Transverse colon (tissue), 4 donors: Measurements from ENCODE around the gene ADIPOR2. TPM values are rescaled to one million over a fixed set of nuclear protein-coding genes. Genes with fewer than 3 reads are reported as not detected.

Experiments used
- DNase-seq: peaks from one replicate; pipeline ENCODE4 v3.0.0-alpha.2; 2019
- H3K27ac ChIP-seq, 4 donors: fragments of 200-600 bp; sonication (generic); 2 replicates each; pipeline ENCODE4 v1.5.1; 2016 to 2018; ENCODE audit warnings: inconsistent platforms in 4 of 4
- H3K27me3 ChIP-seq: fragments of 200-600 bp; sonication (generic); 2 replicates; pipeline ENCODE4 v1.5.1; 2017; ENCODE audit warnings: inconsistent platforms
- H3K36me3 ChIP-seq, 4 donors: fragments of 200-600 bp; sonication (generic); 2 replicates each; pipeline ENCODE4 v1.5.1; 2017 to 2019; ENCODE audit warnings: inconsistent platforms in 4 of 4
- H3K4me1 ChIP-seq, 4 donors: fragments of 200-600 bp; sonication (generic); 2 replicates each; pipeline ENCODE4 v1.5.1; 2017 to 2020; ENCODE audit warnings: inconsistent platforms in 4 of 4
- H3K4me3 ChIP-seq, 4 donors: fragments of 200-600 bp; sonication (generic); 1 replicate in 1 of 4; 2 replicates in 3 of 4; pipeline versions ENCODE4 v1.5.1 to v1.6.1; 2017 to 2019; ENCODE audit warnings: inconsistent platforms in 4 of 4
- H3K9me3 ChIP-seq, 2 donors: fragments of 200-600 bp; sonication (generic); 2 replicates each; pipeline ENCODE4 v1.5.1; 2017 to 2019; ENCODE audit warnings: inconsistent platforms in 2 of 2
- CTCF ChIP-seq, 5 experiments: fragments of 200-600 bp in 3 of 5; fragments of 450-650 bp in 2 of 5; sonication (generic) in 3 of 5; IDR thresholded peaks; 1 replicate in 2 of 5; 2 replicates in 3 of 5; pipeline ENCODE4 v1.5.1; 2016 to 2017; ENCODE audit warnings: antibody characterized with exemption in 5 of 5, inconsistent platforms in 3 of 5, mild to moderate bottlenecking in 2 of 5, moderate library complexity in 1 of 5
- EP300 ChIP-seq: sonication (generic); formaldehyde crosslinking; IDR thresholded peaks from one replicate; pipeline ENCODE4 v1.6.1; 2017; ENCODE audit warnings: antibody characterized with exemption, low read depth
- POLR2A ChIP-seq: fragments of 450-650 bp; IDR thresholded peaks from one replicate; pipeline ENCODE4 v1.6.1; 2016; ENCODE audit warnings: antibody characterized with exemption, mild to moderate bottlenecking, moderate library complexity
- POLR2AphosphoS5 ChIP-seq, 3 donors: sonication (generic); formaldehyde crosslinking; IDR thresholded peaks; one replicate each; pipeline ENCODE4 v1.6.1; 2016; ENCODE audit warnings: antibody characterized with exemption in 3 of 3
- WGBS, 2 donors: methylation state at CpG; one replicate each; pipeline ENCODE4 v1.1.5; 2018; ENCODE audit warnings: low coverage in 1 of 2; 5-methylcytosine and 5-hydroxymethylcytosine counted together
- in situ Hi-C, 4 donors: fragments of 200-750 bp; cut with MboI; loops; one replicate each; pipeline versions ENCODE4 v1.15.0 to v1.15.1; 2017; ENCODE audit warnings: low sequenced_read_pairs in 3 of 4, low pct_ligation_motif_present in 1 of 4, low pct_unique_long_range_greater_than_20kb in 1 of 4
- intact Hi-C: fragments of 100-400 bp; cut with DNase I; formaldehyde crosslinking; loops from one replicate; pipeline ENCODE4 v1.15.1; 2023; ENCODE audit warnings: low total_unique reads
- total RNA-seq, 4 donors: library from RNA; depleted of rRNA; stranded (reverse); fragments of >200 nt; gene quantifications; one replicate each; pipeline ENCODE4 v1.1.0, GENCODE V29; 2016

Gene ADIPOR2
- total RNA-seq, 4 donors from 2014 or later, result 27.9 to 74.2 (median 52.1) TPM

- TF ChIP-seq CTCF (IDR thresholded peaks at IDR 0.05) (no peak), EP300 (no peak), POLR2A (no peak), POLR2AphosphoS5 (IDR thresholded peaks at IDR 0.05) (no peak)
- intact Hi-C loops, result no loop called here
- Histone ChIP-seq H3K4me3 (no peak overlapping the region), H3K27ac (no peak overlapping the region), H3K27me3 (peaks cover 54% of the 10 kb centered on the region), H3K4me1 (no peaks in the 10 kb centered on the region), H3K36me3 (no peaks in the 10 kb centered on the region), H3K9me3 (no peaks in the 10 kb centered on the region)
- WGBS, 2 donors, result 51 to 74% methylated on average over 5 to 25 of the region's 25 CpGs
- no peak for DNase-seq
- in situ Hi-C loops, result no loop called here
Observed at GRCh38 chr12:1826867-1827705, 136.2 kb downstream of the ADIPOR2 start.

- intact Hi-C loops (no loop called here), in situ Hi-C loops (no loop called here)
- Histone ChIP-seq H3K4me3 (no peak overlapping the region), H3K36me3 (no peaks in the 10 kb centered on the region), H3K27ac (no peak overlapping the region), H3K4me1 (no peaks in the 10 kb centered on the region), H3K27me3 (peaks cover 51% of the 10 kb centered on the region), H3K9me3 (no peaks in the 10 kb centered on the region)
- TF ChIP-seq POLR2A (no peak), POLR2AphosphoS5 (IDR thresholded peaks at IDR 0.05) (no peak), CTCF (IDR thresholded peaks at IDR 0.05) (no peak), EP300 (no peak)
- no peak for DNase-seq
- WGBS, 2 donors, result 77 to 87% methylated on average over 8 to 38 of the region's 38 CpGs
Observed at GRCh38 chr12:1827826-1828805, 137.2 kb downstream of the ADIPOR2 start.

- intact Hi-C loops (no loop called here), in situ Hi-C loops (no loop called here)
- Histone ChIP-seq H3K4me1 (no peaks in the 10 kb centered on the region), H3K36me3 (no peaks in the 10 kb centered on the region), H3K27me3 (peaks cover 44% of the 10 kb centered on the region), H3K27ac (no peak overlapping the region), H3K9me3 (no peaks in the 10 kb centered on the region), H3K4me3 (no peak overlapping the region)
- TF ChIP-seq CTCF (IDR thresholded peaks at IDR 0.05) (no peak), POLR2A (no peak), EP300 (no peak), POLR2AphosphoS5 (IDR thresholded peaks at IDR 0.05) (no peak)
- 87 to 89% methylated on average over 6 to 16 of the region's 16 CpGs for WGBS, 2 donors
- DNase-seq, result no peak
Observed at GRCh38 chr12:1828856-1829255, 138.0 kb downstream of the ADIPOR2 start.

GRCh38 chr12:1829306-1829900 lies 138.5 kb downstream of the ADIPOR2 start:
- H3K4me1 ChIP-seq, result no peaks in the 10 kb centered on the region
- TF ChIP-seq EP300 (no peak), POLR2AphosphoS5 (IDR thresholded peaks at IDR 0.05) (no peak), CTCF (IDR thresholded peaks at IDR 0.05) (no peak), POLR2A (no peak)
- no peaks in the 10 kb centered on the region for H3K36me3 ChIP-seq
- no peak overlapping the region for H3K27ac ChIP-seq
- DNase-seq, result no peak
- H3K9me3 ChIP-seq, result no peaks in the 10 kb centered on the region
- intact Hi-C loops, result no loop called here
- 81 to 84% methylated on average over 5 to 11 of the region's 11 CpGs for WGBS, 2 donors
- peaks cover 39% of the 10 kb centered on the region for H3K27me3 ChIP-seq
- in situ Hi-C loops, result no loop called here
- no peak overlapping the region for H3K4me3 ChIP-seq
